ENCODE results near the gene STIL.

GRCh38 chr1:47241114-47242113, 72.5 kb downstream of the STIL start:
- no peak for TF ChIP-seq CTCF (IDR thresholded peaks at IDR 0.05 in 4 of 5, conservative IDR thresholded peaks at IDR 0.05 in 1 of 5)
- no peak for TF ChIP-seq POLR2A (IDR thresholded peaks at IDR 0.05)
